ENCODE measurements around the gene BBS7. TPM values are rescaled to one million over a fixed set of nuclear protein-coding genes. Genes with fewer than 3 reads are reported as not detected.

BBS7 gene
- polyA plus RNA-seq, 1 donor from 2014 or later = 60.9 TPM

DNA sequence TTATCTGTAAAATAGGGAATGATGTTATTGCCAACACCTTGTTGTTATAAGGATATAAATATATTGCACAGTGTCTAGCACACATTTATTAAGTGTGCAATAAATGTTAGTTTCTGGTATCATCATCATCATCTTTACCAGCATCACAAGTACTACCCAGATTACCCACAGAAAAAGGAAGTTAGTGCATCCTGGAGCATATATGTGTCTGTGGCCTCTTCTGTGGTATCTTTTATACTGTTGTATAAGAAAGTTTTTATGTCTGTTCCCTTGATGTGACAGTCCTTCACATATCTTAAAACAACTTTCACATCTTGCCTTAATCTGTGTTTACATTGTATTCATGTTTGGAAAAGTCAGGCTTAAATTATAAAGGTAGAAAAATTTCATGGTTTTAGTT, 59.2 kb downstream of the BBS7 start:
- Histone ChIP-seq H3K27me3 (ENCODE audit: insufficient read depth, low read depth, low read length) (no peaks in the 10 kb centered on the region), H3K9me2 (ENCODE audit: insufficient read depth, low read length) (no peaks in the 10 kb centered on the region), H2AFZ (ENCODE audit: low read depth, low read length) (no peak overlapping the region), H3K79me2 (replicated peaks; ENCODE audit: insufficient read depth, low read length) (no peaks in the 10 kb centered on the region), H3K9me3 (ENCODE audit: low read length) (no peaks in the 10 kb centered on the region), H3F3A (ENCODE audit: insufficient read depth, low read length, poor library complexity, severe bottlenecking) (no peaks in the 10 kb centered on the region), H3K36me3 (ENCODE audit: insufficient read depth, low read length) (no peaks in the 10 kb centered on the region), H3K9ac (ENCODE audit: low read length) (no peak overlapping the region), H4K20me1 (ENCODE audit: insufficient read depth) (no peaks in the 10 kb centered on the region), H3K4me2 (ENCODE audit: low read length) (no peak overlapping the region), H3K4me3 (ENCODE audit: low read length) (no peak overlapping the region), H3K27ac (ENCODE audit: low read length) (no peak overlapping the region)
- TF ChIP-seq REST (IDR thresholded peaks at IDR 0.05; ENCODE audit: borderline replicate concordance) = no peak
- TF ChIP-seq RAD21 (conservative IDR thresholded peaks at IDR 0.05) = no peak
- no peak for TF ChIP-seq POLR2AphosphoS5 (IDR thresholded peaks at IDR 0.05)
- TF ChIP-seq SMC3 (conservative IDR thresholded peaks at IDR 0.05; ENCODE audit: poor library complexity) = no peak
- no peak for TF ChIP-seq EP300 (conservative IDR thresholded peaks at IDR 0.05; ENCODE audit: poor library complexity, severe bottlenecking)
- no peak for TF ChIP-seq TAF1 (IDR thresholded peaks at IDR 0.05; ENCODE audit: low read depth)

- Histone ChIP-seq H3K9ac (ENCODE audit: low read length) (no peak overlapping the region), H3K9me2 (ENCODE audit: insufficient read depth, low read length) (no peaks in the 10 kb centered on the region), H3K36me3 (ENCODE audit: insufficient read depth, low read length) (no peaks in the 10 kb centered on the region), H3K4me2 (ENCODE audit: low read length) (no peak overlapping the region), H3K4me3 (ENCODE audit: low read length) (no peak overlapping the region), H3F3A (ENCODE audit: insufficient read depth, low read length, poor library complexity, severe bottlenecking) (no peaks in the 10 kb centered on the region), H3K27me3 (ENCODE audit: insufficient read depth, low read depth, low read length) (no peaks in the 10 kb centered on the region), H4K20me1 (ENCODE audit: insufficient read depth) (no peaks in the 10 kb centered on the region), H3K27ac (ENCODE audit: low read length) (no peak overlapping the region), H3K9me3 (ENCODE audit: low read length) (no peaks in the 10 kb centered on the region), H2AFZ (ENCODE audit: low read depth, low read length) (no peak overlapping the region), H3K79me2 (replicated peaks; ENCODE audit: insufficient read depth, low read length) (peaks cover 15% of the 10 kb centered on the region)
- no peak for TF ChIP-seq MXI1 (conservative IDR thresholded peaks at IDR 0.05; ENCODE audit: poor library complexity, severe bottlenecking)
- no peak for TF ChIP-seq REST (IDR thresholded peaks at IDR 0.05; ENCODE audit: borderline replicate concordance)
- TF ChIP-seq EP300 (conservative IDR thresholded peaks at IDR 0.05; ENCODE audit: poor library complexity, severe bottlenecking) = no peak
- TF ChIP-seq SMC3 (conservative IDR thresholded peaks at IDR 0.05; ENCODE audit: poor library complexity) = no peak
- TF ChIP-seq, protein P1, sequence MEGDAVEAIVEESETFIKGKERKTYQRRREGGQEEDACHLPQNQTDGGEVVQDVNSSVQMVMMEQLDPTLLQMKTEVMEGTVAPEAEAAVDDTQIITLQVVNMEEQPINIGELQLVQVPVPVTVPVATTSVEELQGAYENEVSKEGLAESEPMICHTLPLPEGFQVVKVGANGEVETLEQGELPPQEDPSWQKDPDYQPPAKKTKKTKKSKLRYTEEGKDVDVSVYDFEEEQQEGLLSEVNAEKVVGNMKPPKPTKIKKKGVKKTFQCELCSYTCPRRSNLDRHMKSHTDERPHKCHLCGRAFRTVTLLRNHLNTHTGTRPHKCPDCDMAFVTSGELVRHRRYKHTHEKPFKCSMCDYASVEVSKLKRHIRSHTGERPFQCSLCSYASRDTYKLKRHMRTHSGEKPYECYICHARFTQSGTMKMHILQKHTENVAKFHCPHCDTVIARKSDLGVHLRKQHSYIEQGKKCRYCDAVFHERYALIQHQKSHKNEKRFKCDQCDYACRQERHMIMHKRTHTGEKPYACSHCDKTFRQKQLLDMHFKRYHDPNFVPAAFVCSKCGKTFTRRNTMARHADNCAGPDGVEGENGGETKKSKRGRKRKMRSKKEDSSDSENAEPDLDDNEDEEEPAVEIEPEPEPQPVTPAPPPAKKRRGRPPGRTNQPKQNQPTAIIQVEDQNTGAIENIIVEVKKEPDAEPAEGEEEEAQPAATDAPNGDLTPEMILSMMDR (IDR thresholded peaks at IDR 0.05; ENCODE audit: poor library complexity, severe bottlenecking) = no peak
- no peak for TF ChIP-seq TAF1 (IDR thresholded peaks at IDR 0.05; ENCODE audit: low read depth)
- no peak for TF ChIP-seq EZH2 (IDR thresholded peaks at IDR 0.05; ENCODE audit: borderline replicate concordance, insufficient read depth, low read length, poor library complexity, severe bottlenecking)
- no peak for TF ChIP-seq POLR2AphosphoS5 (IDR thresholded peaks at IDR 0.05)
- no peak for TF ChIP-seq RAD21 (conservative IDR thresholded peaks at IDR 0.05)
Measured at GRCh38 chr4:121806411-121806810, 63.9 kb downstream of the BBS7 start.

Data from neural cell (in vitro differentiated cells).